Gastrocnemius medialis (tissue), 4 donors: ENCODE data around the gene OR6S1. TPM values are rescaled to one million over a fixed set of nuclear protein-coding genes. Genes with fewer than 3 reads are reported as not detected.
"Not testable (repeated sequence)": the region's sequence is repeated elsewhere in the genome, so short reads cannot be mapped to it uniquely, and the experiment has no call there.

Source experiments
- ATAC-seq, 2 donors: fragments of 150-250 bp; one replicate each; pipeline ENCODE4 v1.9.1; 2016
- DNase-seq, 2 donors: peaks; one replicate each; pipeline ENCODE4 v3.0.0-alpha.2; 2019
- H3K27ac ChIP-seq, 4 donors: fragments of 200-600 bp; sonication (generic); 1 replicate in 1 of 4; 2 replicates in 3 of 4; pipeline ENCODE4 v1.5.1; 2016 to 2018; ENCODE audit warnings: mild to moderate bottlenecking in 2 of 4, moderate library complexity in 1 of 4
- H3K27me3 ChIP-seq, 3 donors: fragments of 200-600 bp; sonication (generic) in 2 of 3; 1 replicate in 1 of 3; 2 replicates in 2 of 3; pipeline versions ENCODE4 v1.5.1 to v1.6.0; 2016 to 2019; ENCODE audit warnings: mild to moderate bottlenecking in 1 of 3, moderate library complexity in 1 of 3
- H3K36me3 ChIP-seq, 2 donors: fragments of 200-600 bp; sonication (generic) in 1 of 2; one replicate each; pipeline ENCODE4 v1.5.1; 2017 to 2018
- H3K4me1 ChIP-seq, 2 donors: fragments of 200-600 bp; sonication (generic) in 1 of 2; one replicate each; pipeline ENCODE4 v1.5.1; 2016 to 2017; ENCODE audit warnings: mild to moderate bottlenecking in 2 of 2
- H3K4me3 ChIP-seq, 4 donors: fragments of 200-600 bp; sonication (generic) in 3 of 4; 1 replicate in 1 of 4; 2 replicates in 3 of 4; pipeline ENCODE4 v1.5.1; 2016 to 2019; ENCODE audit warnings: mild to moderate bottlenecking in 2 of 4
- H3K9me3 ChIP-seq, 3 donors: fragments of 200-600 bp; sonication (generic) in 2 of 3; 1 replicate in 1 of 3; 2 replicates in 2 of 3; pipeline ENCODE4 v1.5.1; 2016 to 2019
- POLR2A ChIP-seq, 2 donors: fragments of 450-650 bp; IDR thresholded peaks; one replicate each; pipeline ENCODE4 v1.6.1; 2017; ENCODE audit warnings: antibody characterized with exemption in 2 of 2, mild to moderate bottlenecking in 2 of 2, moderate library complexity in 2 of 2
- in situ Hi-C, 4 donors: fragments of 200-750 bp; cut with MboI; loops; one replicate each; pipeline versions ENCODE4 v1.15.0 to v1.8.0; 2017; ENCODE audit warnings: low sequenced_read_pairs in 4 of 4
- intact Hi-C: fragments of 100-400 bp; cut with DNase I; formaldehyde crosslinking; loops from one replicate; pipeline ENCODE4 v1.15.1; 2023; ENCODE audit warnings: low total_unique reads
- total RNA-seq, 4 donors: library from RNA; depleted of rRNA; stranded (reverse); fragments of >200 nt; gene quantifications; one replicate each; pipeline versions ENCODE4 v1.1.0 to v1.2.3, GENCODE V29; 2016
- TF ChIP-seq, protein P1 (sequence below), 5 experiments: fragments of 450-650 bp in 3 of 5; fragments of 200-600 bp in 2 of 5; sonication (generic) in 2 of 5; IDR thresholded peaks in 4 of 5; conservative IDR thresholded peaks in 1 of 5; 1 replicate in 4 of 5; 2 replicates in 1 of 5; pipeline ENCODE4 v1.5.1; 2016 to 2019; ENCODE audit warnings: antibody characterized with exemption in 5 of 5, mild to moderate bottlenecking in 3 of 5, moderate library complexity in 3 of 5

OR6S1 gene
- total RNA-seq, 4 donors from 2014 or later, result not detected

DNA sequence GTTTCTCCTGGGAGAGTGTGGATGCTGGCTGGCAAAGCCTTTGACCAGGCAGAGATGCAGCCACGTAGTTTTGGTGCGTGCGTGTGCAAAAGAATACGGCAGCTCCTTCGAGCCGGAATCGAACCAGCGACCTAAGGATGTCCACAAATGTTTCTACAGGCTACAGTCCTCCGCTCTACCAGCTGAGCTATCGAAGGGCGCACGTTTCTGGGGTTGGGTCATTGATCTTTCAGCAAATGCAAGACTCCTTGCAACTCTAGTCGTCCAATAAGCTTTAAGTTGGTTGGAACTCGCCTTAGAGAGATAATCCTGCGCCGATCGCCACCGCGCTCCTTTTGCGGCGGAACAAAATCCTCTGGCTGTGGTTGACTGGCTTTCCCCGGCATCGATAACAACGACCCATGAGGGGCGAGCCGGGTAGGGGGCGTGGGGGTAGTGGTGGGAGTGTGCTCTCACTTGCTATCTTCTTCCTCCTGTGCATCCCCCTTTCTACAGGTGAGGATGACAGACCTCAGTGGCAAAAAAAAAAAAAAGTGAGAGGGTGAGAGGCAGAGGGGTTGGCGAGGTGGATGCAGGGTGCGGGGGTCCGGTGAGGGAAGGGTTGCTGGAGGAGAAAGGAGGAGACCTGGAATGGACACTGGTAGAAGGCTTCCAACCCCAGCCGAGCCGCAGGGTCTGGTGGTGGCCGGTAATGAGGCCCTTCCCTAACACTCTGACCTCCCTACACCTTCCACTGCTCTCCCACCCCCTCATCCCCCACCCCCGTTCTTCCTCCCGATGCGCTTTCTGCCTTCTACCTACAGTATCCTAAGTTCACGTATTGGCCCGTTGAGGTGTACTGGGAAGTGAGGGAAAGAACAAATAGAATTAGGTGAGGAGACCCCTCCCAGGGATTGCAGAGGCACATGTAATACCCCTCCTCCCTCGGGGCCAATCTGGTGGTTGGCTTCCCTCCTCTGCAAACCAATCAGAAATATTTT, 11.8 kb upstream of the OR6S1 start:
- Histone ChIP-seq H3K36me3 (no peaks in the 10 kb centered on the region), H3K27me3 (peaks cover 56 to 71% (median 65%) of the 10 kb centered on the region in 3 donors), H3K4me3 (no peak overlapping the region), H3K9me3 (no peaks in the 10 kb centered on the region), H3K27ac (no peak overlapping the region), H3K4me1 (no peaks in the 10 kb centered on the region)
- no peak for TF ChIP-seq POLR2A (IDR thresholded peaks at IDR 0.05)
- intact Hi-C loops (no loop called here), in situ Hi-C loops (no loop called here)
- DNase-seq (no peak), ATAC-seq (no peak)

DNA sequence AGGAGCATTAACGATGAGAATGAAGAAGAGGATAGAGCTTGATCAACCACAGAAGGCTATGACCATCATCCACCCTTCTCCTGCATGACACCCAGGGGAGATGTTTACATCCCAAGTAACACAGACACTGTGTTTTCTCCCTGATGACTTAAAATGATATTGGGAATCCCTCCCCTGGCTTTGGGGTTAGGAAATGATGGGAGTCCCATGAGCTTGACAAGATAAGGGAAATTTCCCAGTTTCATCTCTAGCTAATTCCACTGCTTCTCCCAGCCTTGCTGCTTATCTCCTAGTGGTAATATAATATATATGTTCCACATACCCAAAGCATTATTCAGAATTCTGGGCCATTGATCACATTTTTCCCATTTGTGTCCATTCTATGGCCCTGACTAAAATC, 4.0 kb upstream of the OR6S1 start:
- DNase-seq (no peak), ATAC-seq (no peak)
- TF ChIP-seq, protein P1, sequence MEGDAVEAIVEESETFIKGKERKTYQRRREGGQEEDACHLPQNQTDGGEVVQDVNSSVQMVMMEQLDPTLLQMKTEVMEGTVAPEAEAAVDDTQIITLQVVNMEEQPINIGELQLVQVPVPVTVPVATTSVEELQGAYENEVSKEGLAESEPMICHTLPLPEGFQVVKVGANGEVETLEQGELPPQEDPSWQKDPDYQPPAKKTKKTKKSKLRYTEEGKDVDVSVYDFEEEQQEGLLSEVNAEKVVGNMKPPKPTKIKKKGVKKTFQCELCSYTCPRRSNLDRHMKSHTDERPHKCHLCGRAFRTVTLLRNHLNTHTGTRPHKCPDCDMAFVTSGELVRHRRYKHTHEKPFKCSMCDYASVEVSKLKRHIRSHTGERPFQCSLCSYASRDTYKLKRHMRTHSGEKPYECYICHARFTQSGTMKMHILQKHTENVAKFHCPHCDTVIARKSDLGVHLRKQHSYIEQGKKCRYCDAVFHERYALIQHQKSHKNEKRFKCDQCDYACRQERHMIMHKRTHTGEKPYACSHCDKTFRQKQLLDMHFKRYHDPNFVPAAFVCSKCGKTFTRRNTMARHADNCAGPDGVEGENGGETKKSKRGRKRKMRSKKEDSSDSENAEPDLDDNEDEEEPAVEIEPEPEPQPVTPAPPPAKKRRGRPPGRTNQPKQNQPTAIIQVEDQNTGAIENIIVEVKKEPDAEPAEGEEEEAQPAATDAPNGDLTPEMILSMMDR (IDR thresholded peaks at IDR 0.05 in 4 of 5, conservative IDR thresholded peaks at IDR 0.05 in 1 of 5), result no peak
- H3K36me3 ChIP-seq, result no peaks in the 10 kb centered on the region
- in situ Hi-C loops (no loop called here), intact Hi-C loops (no loop called here)
- no peaks in the 10 kb centered on the region for H3K4me1 ChIP-seq
- H3K9me3 ChIP-seq, result no peaks in the 10 kb centered on the region
- no peak overlapping the region for H3K27ac ChIP-seq
- peaks cover 0 to 25% (median 7%) of the 10 kb centered on the region in 3 donors for H3K27me3 ChIP-seq
- H3K4me3 ChIP-seq, result no peak overlapping the region

DNA sequence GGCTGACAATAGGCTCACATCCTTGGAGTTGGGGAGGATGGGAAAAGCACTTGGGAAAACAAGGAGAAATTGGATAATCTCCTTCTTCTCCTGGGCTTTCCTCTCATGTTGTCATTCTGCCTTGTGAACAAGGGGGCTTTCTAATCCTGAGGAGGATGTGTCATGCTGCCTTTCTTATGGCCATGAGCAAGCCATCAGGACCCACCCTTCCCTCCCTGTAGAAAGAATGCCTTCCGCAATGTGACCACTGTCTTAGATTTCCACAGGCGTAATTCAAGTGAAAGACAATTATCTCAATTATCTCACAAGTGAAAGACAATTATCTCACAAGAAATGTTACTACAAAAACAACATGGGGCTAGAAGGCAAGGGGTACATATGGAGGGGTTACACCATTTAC, 3.0 kb upstream of the OR6S1 start:
- no peak for DNase-seq
- H3K9me3 ChIP-seq, result no peaks in the 10 kb centered on the region
- H3K4me3 ChIP-seq, result no peak overlapping the region
- H3K27ac ChIP-seq, result no peak overlapping the region
- no peak for ATAC-seq
- TF ChIP-seq POLR2A (IDR thresholded peaks at IDR 0.05), result no peak
- TF ChIP-seq, protein P1 (IDR thresholded peaks at IDR 0.05 in 4 of 5, conservative IDR thresholded peaks at IDR 0.05 in 1 of 5), result no peak
- in situ Hi-C loops (no loop called here), intact Hi-C loops (no loop called here)
- H3K27me3 ChIP-seq, result peaks cover 0 to 21% (median 9%) of the 10 kb centered on the region in 3 donors
- no peaks in the 10 kb centered on the region for H3K4me1 ChIP-seq
- H3K36me3 ChIP-seq, result no peaks in the 10 kb centered on the region

DNA sequence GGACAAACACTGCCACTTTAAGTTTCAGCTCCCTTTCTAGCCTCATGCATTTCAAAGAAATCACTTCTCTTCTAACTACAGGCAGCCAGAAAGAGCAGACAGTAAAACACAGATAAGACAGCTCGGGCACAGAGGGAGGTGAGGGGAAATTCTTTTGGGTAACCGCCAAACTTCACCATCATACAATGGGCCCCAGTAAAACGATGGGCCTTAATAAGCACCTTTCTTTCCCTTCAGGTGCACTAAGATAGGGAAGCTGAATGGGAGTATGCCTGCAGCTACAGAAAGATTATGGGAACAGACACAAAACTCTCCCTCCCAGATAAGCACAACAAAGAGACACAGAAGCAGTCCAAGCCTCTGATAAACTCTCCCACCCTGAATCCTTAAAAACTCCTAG, 1.3 kb upstream of the OR6S1 start:
- H3K27me3 ChIP-seq, result peaks cover 0 to 16% (median 9%) of the 10 kb centered on the region in 3 donors
- H3K9me3 ChIP-seq, H3K4me3 ChIP-seq, H3K36me3 ChIP-seq, DNase-seq, H3K27ac ChIP-seq, ATAC-seq, H3K4me1 ChIP-seq, in situ Hi-C loops, intact Hi-C loops: not testable (repeated sequence)

DNA sequence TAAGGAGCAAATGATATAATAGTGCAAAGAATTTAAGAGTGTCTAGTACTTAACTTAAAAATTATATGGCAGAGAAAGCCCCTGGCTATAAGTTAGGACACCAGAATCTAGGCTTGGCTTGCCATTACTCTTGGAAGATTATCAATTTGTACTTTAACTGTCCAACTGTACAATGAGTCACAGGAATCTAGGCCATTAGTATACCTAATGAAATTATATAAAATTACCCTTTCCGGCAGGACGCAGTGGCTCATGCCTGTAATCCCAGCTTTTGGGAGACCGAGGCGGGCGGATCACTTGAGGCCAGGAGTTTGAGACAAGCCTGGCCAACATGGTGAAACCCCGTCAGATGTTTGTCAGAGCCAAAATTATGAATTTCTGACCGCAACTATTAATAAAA, 691 bp upstream of the OR6S1 start:
- ATAC-seq (no peak), DNase-seq (no peak)
- in situ Hi-C loops, result no loop called here
- intact Hi-C loops, result no loop called here
- TF ChIP-seq POLR2A (IDR thresholded peaks at IDR 0.05), result no peak
- TF ChIP-seq, protein P1 (IDR thresholded peaks at IDR 0.05 in 4 of 5, conservative IDR thresholded peaks at IDR 0.05 in 1 of 5), result no peak
- Histone ChIP-seq H3K4me1 (no peaks in the 10 kb centered on the region), H3K27me3 (peaks cover 4 to 16% (median 9%) of the 10 kb centered on the region in 3 donors), H3K9me3 (no peaks in the 10 kb centered on the region), H3K4me3 (no peak overlapping the region), H3K36me3 (no peaks in the 10 kb centered on the region), H3K27ac (no peak overlapping the region)
